Activated CD4-positive, alpha-beta T cell treated with anti-CD3 and anti-CD28 coated beads, Interleukin-2, Interleukin-4, amounts not matched to agents 100 ng/mL and 50 ng/mL, durations not matched to agents 16 hours and 8 hours (primary cell): ENCODE data around the gene ELOF1.
A peak's percentile ranks its signal among the peaks of the same experiment; 100 is the strongest.

ENCODE experiments used
- DNase-seq: peaks from one replicate; pipeline ENCODE4 v3.0.0-alpha.2; 2020; ENCODE audit warnings: low spot score

The ELOF1 gene

GRCh38 chr19:11534948-11535347 lies 24.1 kb downstream of the ELOF1 start:
- DNase-seq: no peak

GRCh38 chr19:11534538-11534937 lies 24.5 kb downstream of the ELOF1 start:
- DNase-seq: no peak

- DNase-seq: peak; percentile 51
These were observed 28.6 kb downstream of the ELOF1 start for GRCh38 chr19:11530432-11530831.

- DNase-seq: peak; percentile 97
These were observed 30.3 kb downstream of the ELOF1 start, which contains the start of gene ECSIT for GRCh38 chr19:11528551-11529341. Gene ECSIT (minus strand): TSS chr19:11529134. CDS start chr19:11519170, 9,964 bp downstream.

GRCh38 chr19:11519138-11519537 lies 39.9 kb downstream of the ELOF1 start:
- no peak for DNase-seq

- DNase-seq: no peak
These were observed 45.1 kb downstream of the ELOF1 start for GRCh38 chr19:11513946-11514345.

- no peak for DNase-seq
These were observed 48.6 kb downstream of the ELOF1 start for GRCh38 chr19:11510444-11510843.

GRCh38 chr19:11507370-11508078 lies 51.5 kb downstream of the ELOF1 start:
- no peak for DNase-seq

- DNase-seq: no peak
These were observed 52.1 kb downstream of the ELOF1 start for GRCh38 chr19:11506967-11507366.

- no peak for DNase-seq
These were observed 52.9 kb downstream of the ELOF1 start for GRCh38 chr19:11506101-11506555.

GRCh38 chr19:11505504-11506100 lies 53.4 kb downstream of the ELOF1 start, which contains the start of gene ZNF653:
Gene ZNF653 (minus strand): TSS chr19:11505839. CDS start chr19:11505786, 53 bp downstream.
- peak; percentile 96 for DNase-seq

- DNase-seq: peak; percentile 98
These were observed 54.0 kb downstream of the ELOF1 start for GRCh38 chr19:11505032-11505503.

GRCh38 chr19:11504502-11505031 lies 54.5 kb downstream of the ELOF1 start:
- DNase-seq: no peak
